NCI-H69 (cell line): ENCODE measurements around the gene CMTM8.

Experiments
- DNase-seq: peaks from one replicate; lab custom pipeline; 2025; lab: John Stamatoyannopoulos, UW

Gene CMTM8

DNA sequence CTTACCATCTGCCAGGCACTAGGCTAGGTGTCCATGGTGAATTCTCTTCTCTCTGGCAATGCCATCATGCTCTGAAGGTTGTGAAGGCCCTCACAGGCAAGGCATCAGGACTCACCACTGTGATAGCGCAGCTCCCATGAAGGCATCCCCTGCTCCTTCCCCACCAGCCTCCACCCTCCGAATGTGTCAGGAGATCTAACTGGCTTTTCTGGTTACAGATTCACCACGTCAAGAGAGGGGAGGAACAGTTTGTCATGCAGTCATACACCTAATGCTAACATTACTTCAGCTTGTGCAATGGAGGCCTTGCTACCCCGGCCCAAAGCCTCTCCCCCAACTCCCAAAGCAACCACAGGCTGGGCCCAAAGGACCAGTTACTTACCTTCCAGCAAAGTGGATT lies 8.9 kb upstream of the CMTM8 start:
- DNase-seq: no peak

DNA sequence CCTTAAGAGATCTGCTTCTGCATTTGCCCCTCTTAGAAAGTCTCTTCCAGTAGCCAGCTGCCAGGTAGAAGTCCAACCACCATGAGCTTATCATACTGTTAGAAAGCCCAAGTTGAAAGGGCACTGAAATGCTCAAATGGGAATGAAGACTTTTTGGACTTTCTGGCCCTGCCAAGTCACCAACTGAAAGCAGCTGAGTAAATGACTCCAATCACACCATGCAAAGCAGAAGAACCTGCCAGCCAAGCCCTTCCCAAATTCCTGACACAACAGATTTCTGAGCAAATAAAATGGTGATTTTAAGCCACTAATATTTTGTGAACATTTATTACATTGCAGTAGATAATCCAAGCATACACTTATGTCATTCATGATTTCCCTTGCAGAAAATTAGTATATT lies 2.1 kb upstream of the CMTM8 start:
- no peak for DNase-seq

DNA sequence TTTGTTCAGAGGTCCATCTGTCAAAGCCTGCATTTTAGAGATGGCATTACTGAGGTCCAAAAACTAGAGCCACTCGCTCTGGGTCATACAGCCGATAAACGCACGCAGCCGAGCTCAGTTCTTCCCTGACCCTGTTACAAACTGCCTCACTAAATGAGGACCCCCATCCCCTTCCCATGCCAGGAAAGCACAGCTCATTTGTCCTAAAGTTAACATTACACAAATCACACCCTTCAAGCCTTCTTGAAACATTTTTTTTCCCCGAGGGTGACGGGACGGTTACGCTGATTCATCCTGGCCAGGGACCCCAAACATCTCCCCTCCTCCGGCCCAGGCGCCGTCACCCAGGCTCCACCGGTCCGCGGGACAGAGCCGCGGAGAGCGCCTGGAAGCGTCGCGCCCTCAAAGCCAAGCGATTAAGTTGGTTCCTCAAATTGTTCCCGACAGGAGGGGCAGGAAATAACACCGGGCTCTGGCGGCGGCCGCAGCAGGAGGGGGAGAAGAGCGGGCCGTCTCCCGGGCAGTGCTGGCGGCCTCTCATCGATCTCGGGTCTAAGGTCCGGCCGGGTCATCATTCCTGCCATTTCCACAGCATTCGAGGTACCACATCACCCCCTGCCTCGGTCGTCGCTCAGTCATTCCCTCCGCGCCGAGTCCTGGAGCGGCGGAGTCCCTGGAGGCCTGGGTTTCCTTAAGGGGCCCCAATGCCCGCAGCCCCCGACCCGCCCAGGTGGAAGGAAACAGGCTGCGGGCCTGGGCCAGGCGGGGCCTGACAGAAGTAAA lies 619 bp upstream of the CMTM8 start:
- peak; percentile 48 for DNase-seq

DNA sequence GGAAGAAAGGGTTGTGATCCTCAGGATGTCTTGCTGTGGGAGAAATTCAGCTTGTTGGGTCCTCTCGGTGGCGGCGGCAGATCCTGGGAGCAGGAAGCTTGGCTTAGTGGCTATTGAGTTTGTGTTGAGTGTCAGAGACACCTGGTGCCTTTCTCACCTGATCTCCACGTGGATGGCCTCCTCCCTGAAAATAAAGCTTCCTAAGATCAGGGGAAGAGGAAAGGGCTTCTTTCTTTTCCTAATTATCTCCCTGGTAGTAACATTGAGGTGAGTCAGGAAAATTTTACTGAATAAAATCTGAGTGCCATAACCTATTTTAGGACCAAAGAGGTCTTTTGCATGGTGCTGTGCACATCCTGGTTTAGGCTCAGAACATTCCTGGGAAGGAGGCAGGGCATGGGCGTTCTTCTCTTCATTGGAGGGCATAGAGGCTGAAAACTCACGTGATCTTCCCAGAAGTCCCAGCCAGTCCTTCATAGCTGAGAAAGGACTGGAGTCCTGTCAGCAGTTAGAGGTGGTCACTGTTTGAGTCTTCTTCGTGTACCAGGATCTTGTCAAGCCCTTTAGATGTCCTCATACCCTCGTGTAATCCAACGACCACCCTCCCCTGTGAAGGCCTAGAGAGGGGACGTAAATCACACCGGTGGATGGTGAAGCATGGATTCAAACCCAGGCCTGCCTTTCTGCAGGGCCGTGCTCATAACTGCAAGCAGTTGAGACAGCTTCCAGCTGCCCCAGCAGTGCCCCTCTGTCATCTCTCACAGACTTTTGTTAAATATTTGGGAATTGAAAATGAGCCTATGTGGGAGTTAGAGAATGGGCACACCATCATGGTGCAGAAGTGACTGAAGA lies 1.1 kb downstream of the CMTM8 start:
- peak; percentile 44 for DNase-seq

DNA sequence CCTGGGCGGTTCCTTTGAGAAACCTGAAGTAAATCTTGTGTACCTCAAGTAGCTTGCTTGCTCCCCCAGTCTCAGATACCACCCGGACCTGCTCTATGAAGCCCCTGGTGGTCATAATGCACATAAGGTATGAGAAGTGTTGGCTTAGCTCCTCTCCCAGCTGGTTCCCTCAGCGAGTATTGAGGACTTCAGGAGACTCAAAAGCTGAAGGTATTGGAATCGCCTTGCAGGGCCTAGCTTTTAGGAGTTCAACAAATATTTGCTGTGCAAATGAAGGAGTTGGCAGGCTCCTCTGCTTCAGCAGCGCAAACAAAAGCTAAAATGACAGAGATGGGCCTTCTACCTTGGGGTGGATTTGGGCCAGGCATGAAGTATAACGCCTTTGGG lies 1.7 kb downstream of the CMTM8 start:
- DNase-seq: peak; percentile 81

DNA sequence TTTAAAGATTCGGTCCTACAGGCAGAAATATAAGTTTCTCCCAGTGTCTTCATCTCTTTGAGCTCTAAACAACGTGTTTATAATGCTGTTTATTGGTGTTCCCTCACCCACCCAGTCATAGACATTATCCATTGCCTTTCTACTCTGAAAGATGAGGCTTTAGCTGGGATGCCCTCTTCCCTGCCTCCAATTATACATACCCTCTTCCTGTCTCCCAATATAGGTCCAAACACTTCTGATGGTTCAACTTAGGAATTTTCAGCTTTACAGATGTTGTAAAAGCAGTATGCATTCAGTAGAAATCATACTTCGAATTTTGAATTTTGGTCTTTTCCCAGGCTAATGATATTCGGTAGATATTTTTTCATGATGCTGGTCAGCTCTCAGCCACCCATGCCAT lies 2.6 kb downstream of the CMTM8 start:
- no peak for DNase-seq

DNA sequence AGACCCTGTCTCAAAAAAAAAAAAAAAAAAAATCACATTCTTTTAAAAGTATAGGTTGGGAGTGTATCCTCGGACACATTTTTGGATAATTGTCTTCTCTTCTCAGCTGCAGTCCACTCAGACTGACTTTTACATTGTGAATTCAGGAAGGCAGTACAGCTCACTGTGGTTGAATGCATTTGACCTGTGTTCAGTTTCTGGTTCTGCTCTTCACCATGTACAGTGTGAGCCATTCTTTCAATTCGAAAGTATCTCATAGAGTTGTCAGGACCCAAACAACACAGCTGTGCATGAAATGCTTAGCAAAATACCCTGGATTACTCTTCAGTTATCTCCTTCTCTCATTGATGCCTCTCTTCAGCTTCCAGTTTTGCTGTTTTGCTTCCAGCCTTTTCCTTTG lies 5.0 kb downstream of the CMTM8 start:
- no peak for DNase-seq

DNA sequence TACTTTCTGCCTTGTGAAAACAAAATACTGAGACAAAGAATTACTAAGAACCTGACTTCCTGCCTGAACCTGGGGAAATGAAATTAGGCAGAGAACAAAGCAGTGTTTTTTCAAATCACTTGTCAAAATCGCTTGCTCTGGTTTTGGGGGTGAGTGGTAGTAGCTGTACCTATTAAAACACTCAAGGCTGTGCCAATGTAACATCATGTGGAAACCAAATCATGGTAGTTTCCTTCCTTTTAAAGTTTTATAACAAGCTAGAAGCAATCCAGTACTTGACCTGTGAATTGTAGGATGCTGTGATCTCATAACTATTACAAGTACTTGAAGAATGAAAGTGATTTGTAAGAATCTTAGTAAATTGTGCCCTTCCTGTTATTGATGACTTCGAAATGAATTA lies 6.7 kb downstream of the CMTM8 start:
- DNase-seq: no peak

DNA sequence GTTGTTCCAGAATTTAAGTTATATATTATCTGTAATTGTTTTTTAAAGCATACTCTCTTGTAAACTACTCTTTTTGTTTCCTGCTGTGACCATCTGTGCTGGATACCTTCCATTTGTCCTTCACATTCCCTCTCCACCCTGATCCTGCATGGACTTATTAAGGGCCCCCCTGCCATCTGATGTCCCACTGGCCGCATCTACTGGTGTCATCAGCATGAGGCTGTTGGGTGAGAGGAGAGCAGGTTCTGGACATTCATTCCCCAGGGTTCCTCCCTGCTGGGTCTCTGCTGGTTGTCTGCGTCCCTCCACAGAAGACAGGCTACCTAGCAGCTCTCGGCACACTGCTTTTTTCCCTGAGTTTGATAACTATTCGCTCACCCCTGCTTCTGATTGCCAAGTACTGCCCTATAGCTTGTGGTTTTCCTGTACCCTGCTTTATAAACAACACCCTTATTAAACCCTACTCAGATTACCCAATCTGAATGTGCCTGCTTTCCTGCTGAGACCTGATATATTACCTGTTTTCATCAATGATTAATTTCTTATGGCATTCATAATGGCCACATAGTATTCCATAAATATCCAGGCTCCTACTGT lies 7.7 kb downstream of the CMTM8 start:
- DNase-seq: peak; percentile 63

DNA sequence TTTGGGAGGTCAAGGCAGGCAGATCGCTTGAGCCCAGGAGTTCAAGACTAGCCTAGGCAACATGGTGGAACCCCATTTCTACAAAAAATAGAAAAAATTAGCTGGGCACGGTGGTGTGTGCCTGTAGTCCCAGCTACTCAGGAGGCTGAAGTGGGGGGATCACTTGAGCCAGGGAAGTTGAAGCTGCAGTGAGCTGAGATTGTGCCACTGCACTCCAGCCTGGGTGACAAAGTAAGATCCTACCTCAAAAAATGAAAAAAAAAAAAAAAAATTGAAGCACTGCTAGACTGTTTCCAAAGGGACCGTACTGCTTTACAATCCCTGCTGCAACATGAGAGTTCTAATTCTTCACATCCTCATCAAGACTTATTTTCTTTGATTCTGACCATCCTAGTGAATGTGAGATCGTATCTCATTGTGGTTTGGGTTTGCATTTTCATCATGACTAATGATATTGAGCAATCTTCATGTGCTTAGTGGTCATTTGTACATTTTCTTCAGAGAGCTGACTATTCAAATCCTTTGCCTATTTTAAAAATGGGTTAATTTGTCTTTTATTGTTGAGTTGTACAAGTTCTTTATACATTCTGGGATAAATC lies 10.8 kb downstream of the CMTM8 start:
- no peak for DNase-seq

DNA sequence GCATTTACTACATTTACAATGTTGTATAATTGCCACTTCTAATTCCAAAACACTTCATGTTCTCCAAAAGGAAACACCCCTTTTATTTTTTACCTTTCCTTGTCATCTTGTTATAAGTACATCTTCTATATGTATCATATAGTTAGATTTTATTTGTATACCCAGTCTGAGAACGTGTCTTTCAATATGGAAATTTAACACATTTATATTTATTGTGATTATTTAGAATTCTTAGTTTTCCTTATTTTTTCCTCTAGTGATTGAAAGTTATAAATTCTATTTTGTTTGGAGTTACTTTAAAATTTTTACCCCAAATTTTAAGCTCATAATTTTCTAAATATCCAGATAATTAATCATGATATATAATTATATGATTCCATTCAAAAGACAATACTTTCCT lies 15.8 kb downstream of the CMTM8 start:
- no peak for DNase-seq

DNA sequence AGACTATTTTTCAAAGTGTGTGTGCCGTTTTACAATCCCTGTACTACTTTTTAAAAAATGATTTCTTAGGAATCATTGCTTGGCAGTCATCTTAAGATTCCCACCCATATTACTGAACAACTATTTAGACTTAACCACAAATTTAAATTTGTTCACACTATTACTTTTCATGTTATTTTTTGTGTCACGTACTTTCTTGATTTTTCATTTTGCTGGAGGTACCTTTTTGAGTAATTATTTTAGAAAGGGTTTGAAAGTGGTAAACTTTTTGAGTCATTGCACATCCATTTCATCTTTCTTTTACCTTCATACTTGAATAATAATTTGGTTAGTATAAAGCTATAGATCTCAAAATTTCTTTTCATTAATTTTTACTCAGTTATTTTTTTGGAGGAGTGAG lies 16.9 kb downstream of the CMTM8 start:
- no peak for DNase-seq

DNA sequence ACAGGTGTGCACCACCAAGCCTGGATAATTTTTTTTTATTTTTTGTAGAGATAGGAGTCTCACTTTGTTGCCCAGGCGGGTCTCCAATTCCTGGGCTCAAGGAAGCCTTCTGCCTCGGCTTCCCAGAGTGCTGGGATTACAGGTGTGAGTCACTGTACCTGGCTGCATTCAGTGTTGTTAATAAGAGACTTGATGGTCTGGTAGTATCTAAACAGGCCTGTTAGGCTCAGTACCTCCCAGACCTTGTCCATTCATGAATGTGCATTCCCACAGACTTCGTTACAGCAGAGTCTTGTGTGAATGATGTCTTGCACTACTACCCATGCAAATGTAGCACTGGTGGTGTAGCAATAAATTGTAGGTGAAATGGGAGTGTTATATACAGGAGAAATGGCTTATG lies 17.7 kb downstream of the CMTM8 start:
- DNase-seq: no peak

DNA sequence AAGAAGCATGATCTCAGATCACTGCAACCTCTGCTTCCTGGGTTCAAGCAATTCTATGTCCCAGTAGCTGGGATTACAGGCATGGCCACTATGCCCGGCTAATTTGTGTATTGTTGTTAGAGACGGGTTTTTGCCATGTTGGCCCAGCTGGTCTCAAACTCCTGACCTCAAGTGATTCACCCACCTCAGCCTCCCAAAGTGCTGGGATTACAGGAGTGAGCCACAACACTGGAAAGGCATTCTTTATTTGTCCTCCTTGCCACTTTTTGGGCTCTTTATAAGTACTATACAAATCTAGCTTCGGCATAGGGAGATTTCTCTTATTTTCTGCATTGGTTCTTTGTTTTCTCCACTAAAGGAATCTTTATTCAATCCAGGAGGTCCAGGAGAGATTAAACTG lies 18.6 kb downstream of the CMTM8 start:
- DNase-seq: peak; percentile 7

DNA sequence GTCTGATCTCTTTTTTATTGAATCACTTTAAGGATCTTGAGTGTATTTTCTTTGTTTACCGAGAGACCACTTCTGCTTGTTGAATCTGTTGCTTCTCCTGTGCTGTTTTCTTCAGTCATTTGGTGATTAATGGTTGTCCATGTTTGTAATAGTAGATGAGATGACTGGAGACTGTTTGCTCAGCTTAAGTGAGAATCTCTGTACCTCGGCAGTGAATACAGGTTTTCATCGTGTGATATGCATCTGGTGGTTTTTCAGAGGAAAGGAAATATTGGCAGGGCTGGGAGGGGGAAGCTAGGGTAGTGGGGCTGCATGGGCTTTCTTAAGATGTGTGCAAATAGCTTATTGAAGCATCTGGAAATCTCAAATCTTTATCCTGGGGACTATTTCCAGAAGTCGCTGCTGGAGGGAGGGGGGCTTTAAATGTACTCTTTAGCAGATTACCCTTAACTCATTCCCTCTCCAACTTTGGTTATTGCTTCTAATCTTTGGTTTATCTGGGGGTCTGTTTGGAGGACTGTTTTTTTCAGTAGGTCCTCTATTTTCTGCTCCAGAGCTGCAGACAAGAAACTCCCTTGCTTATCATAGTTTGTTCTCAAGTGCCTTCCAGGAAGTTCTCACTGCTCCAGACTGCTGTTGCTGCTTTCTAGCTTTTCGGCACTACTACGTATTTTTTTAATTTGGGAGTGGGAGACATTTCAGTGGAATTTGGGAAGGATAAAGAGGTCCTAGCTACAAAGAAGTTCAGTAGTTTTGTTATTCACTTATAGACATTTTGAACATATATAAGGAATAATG lies 19.4 kb downstream of the CMTM8 start:
- DNase-seq: peak; percentile 76

DNA sequence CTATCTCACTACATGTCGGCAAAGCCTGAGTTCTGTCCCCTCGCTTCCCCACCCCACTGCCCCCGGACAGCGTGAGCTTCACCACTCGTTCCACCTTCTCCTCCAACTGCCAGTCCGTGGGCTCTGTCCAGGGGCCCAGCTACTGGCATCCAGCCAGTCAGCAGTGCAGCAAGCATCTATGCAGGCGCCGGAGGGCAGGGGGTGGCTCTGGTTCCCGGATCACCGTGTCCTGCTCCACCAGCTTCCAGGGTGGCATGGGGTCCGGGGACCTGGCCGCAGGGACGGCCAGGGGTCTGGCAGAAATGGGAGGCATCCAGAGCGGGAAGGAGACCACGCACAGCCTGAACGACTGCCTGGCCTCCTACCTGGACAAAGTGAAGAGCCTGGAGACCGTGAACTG lies 20.4 kb downstream of the CMTM8 start:
- DNase-seq: no peak

DNA sequence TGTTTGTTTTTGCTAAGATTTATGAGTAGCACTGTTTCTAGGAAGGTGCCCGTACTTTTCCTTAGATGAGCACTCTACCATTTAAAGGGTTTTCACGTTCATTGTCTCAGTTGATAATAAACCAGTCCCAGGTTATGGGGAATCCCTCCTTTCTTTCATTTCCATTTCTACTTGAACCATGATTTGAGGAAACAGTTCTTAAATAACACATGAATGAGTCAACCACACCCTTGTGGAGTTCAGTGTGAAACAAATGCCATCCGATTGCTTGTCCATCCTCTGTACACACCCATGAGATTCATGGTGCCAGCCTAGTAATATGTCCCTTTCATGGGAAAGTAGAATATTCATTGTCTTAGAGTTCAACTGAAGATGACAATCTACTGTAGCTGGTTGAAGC lies 23.1 kb downstream of the CMTM8 start:
- no peak for DNase-seq

DNA sequence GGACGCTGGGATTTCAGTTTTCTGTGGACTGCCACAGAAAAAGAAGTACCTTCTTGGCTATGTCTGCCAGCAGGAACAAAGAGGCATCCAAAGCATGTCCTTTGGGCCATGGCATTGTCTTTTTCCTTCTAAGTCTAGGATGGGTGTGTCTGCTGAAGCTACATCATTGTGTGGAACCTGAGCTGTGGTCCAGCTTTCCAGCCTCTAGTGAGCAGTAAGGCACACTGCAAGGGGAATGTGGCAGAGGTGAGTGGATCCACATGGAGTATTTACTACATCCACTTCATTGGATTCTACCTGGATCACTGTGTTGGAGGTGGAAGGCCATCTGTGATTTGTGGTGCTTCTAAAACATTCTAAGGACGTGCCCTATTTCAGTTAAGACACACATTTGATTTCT lies 23.7 kb downstream of the CMTM8 start:
- DNase-seq: no peak

DNA sequence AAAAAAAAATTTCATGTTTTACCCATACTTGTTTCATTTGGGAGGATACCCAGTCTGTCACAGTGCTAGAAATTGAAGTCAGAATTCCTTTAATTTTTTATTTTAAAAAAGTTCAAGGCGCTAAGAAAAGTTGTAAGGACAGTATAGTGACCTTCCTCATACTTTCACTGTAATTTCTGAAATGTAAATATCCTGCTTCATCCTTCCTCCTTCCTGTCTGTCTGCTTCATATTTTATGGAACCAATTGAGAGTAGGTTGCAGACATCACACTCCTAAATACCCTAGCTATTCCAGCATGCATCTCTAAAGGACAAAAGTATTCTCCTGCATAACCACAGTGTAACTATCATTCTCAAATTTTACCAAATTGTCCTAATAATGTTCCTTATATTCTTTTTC lies 35.8 kb downstream of the CMTM8 start:
- DNase-seq: no peak

DNA sequence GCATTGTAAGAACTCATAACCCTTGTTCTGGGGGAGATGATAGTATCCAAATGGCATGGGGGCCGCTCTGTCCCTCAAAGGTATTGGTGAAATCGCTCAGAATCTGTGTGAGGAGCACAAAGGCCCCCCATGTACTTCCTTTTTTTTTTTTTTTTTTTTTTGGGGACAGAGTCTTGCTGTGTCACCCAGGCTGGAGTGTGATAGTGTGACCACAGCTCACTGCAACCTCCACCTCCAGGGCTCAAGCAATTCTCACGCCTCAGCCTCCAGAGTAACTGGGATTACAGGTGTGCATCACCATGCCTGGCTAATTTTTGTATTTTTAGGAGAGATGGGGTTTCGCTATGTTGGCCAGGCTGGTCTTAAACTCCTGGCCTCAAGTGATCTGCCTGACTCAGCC lies 37.0 kb downstream of the CMTM8 start:
- DNase-seq: no peak

DNA sequence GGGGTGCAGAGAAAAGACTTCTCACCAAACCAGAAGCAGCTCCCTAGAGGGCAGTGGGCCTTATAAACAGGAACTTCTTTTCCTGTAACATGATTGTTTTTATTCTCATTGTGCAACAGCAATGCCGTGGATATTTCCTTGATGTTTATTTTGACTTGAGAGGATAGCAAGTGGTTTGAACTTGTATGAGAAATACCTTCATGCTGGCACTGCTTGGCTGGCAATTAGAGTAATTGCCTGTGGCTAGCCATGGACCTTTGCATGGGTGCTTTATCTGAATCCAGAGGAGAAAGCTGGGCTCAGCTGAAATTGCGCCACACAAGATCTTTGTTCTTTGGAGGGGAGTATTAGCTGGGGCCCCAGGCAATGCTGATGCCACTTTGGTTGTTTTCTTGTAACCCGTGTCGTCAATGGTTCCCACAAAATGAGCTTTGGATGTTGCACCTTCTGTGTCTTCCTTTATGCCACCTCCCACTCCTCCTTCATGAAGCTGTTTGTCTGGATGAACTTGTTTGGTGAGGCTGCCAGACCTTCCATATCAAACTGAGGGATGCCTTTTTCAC lies 37.9 kb downstream of the CMTM8 start:
- no peak for DNase-seq

DNA sequence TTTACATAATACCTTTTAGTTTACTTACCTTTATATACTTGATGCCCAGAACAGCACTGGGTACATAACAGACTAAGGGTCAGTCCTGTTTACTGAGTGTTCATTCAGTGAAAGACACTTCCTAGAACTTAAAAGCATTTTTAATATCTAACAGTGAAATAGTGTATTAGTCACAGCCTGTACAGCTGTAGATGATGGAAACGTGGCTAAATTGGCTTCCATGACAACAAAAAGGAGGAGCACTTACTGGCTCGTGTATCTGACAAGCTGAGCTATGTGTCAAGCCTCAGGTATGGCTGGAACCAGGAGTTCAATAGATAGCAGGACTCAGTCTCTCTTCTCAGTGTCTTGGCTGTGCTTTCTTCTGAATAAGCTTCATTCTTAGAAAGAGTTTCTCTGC lies 40.2 kb downstream of the CMTM8 start:
- DNase-seq: no peak
